ENCODE measurements around the gene UPF1.

The UPF1 gene

GRCh38 chr19:18840288-18841267 lies 8.8 kb downstream of the UPF1 start:
- DNase-seq (ENCODE audit: low read depth, low spot score) = no peak

GRCh38 chr19:18841400-18841799 lies 9.6 kb downstream of the UPF1 start:
- no peak for DNase-seq (ENCODE audit: low read depth, low spot score)

- no peak for DNase-seq (ENCODE audit: low read depth, low spot score)
These were observed 10.4 kb downstream of the UPF1 start for GRCh38 chr19:18842166-18842565.

- no peak for DNase-seq (ENCODE audit: low read depth, low spot score)
These were observed 12.2 kb downstream of the UPF1 start for GRCh38 chr19:18843960-18844359.

GRCh38 chr19:18844806-18845329 lies 13.1 kb downstream of the UPF1 start:
- no peak for DNase-seq (ENCODE audit: low read depth, low spot score)

- no peak for DNase-seq (ENCODE audit: low read depth, low spot score)
These were observed 14.2 kb downstream of the UPF1 start for GRCh38 chr19:18845961-18846360.

GRCh38 chr19:18846862-18847548 lies 15.2 kb downstream of the UPF1 start:
- DNase-seq (ENCODE audit: low read depth, low spot score) = peak; percentile 74

GRCh38 chr19:18847549-18848463 lies 16.0 kb downstream of the UPF1 start:
- DNase-seq (ENCODE audit: low read depth, low spot score) = no peak

GRCh38 chr19:18848878-18849661 lies 17.3 kb downstream of the UPF1 start:
- no peak for DNase-seq (ENCODE audit: low read depth, low spot score)

- no peak for DNase-seq (ENCODE audit: low read depth, low spot score)
These were observed 18.2 kb downstream of the UPF1 start for GRCh38 chr19:18849838-18850400.

GRCh38 chr19:18850471-18851375 lies 19.0 kb downstream of the UPF1 start:
- peak; percentile 75 for DNase-seq (ENCODE audit: low read depth, low spot score)

GRCh38 chr19:18851673-18852325 lies 20.0 kb downstream of the UPF1 start:
- DNase-seq (ENCODE audit: low read depth, low spot score) = no peak

- DNase-seq (ENCODE audit: low read depth, low spot score) = no peak
These were observed 20.9 kb downstream of the UPF1 start for GRCh38 chr19:18852648-18853047.

- no peak for DNase-seq (ENCODE audit: low read depth, low spot score)
These were observed 22.1 kb downstream of the UPF1 start for GRCh38 chr19:18853755-18854427.

- DNase-seq (ENCODE audit: low read depth, low spot score) = no peak
These were observed 23.2 kb downstream of the UPF1 start for GRCh38 chr19:18854982-18855381.

- no peak for DNase-seq (ENCODE audit: low read depth, low spot score)
These were observed 24.1 kb downstream of the UPF1 start for GRCh38 chr19:18855647-18856384.

GRCh38 chr19:18856385-18857126 lies 24.8 kb downstream of the UPF1 start:
- peak; percentile 50 for DNase-seq (ENCODE audit: low read depth, low spot score)

Data from ELF-1 (cell line).